Tibial nerve (tissue), 4 donors: ENCODE measurements around the gene WSCD2. TPM values are rescaled to one million over a fixed set of nuclear protein-coding genes. Genes with fewer than 3 reads are reported as not detected.

Experiments used
- DNase-seq, 2 donors: peaks; one replicate each; pipeline ENCODE4 v3.0.0-alpha.2; 2019; ENCODE audit warnings: low spot score in 2 of 2
- H3K27ac ChIP-seq, 4 donors: fragments of 200-600 bp; sonication (generic) in 3 of 4; one replicate each; pipeline ENCODE4 v1.5.1; 2017 to 2019; ENCODE audit warnings: mild to moderate bottlenecking in 1 of 4
- H3K27me3 ChIP-seq, 2 donors: fragments of 200-600 bp; sonication (generic) in 1 of 2; one replicate each; pipeline versions ENCODE4 v1.5.1 to v1.6.0; 2017 to 2019
- H3K36me3 ChIP-seq, 3 donors: fragments of 200-600 bp; sonication (generic); one replicate each; pipeline ENCODE4 v1.5.1; 2018 to 2019
- H3K4me1 ChIP-seq, 4 donors: fragments of 200-600 bp; sonication (generic) in 3 of 4; one replicate each; pipeline ENCODE4 v1.5.1; 2017 to 2019
- H3K4me3 ChIP-seq, 4 donors: fragments of 200-600 bp; sonication (generic) in 3 of 4; one replicate each; pipeline ENCODE4 v1.5.1; 2017 to 2019; ENCODE audit warnings: mild to moderate bottlenecking in 1 of 4, moderate library complexity in 1 of 4
- H3K9me3 ChIP-seq, 4 donors: fragments of 200-600 bp; sonication (generic) in 3 of 4; one replicate each; pipeline ENCODE4 v1.5.1; 2017 to 2019
- EP300 ChIP-seq, 2 donors: sonication (generic); formaldehyde crosslinking; IDR thresholded peaks; one replicate each; pipeline ENCODE4 v1.6.1; 2017; ENCODE audit warnings: antibody characterized with exemption in 2 of 2, mild to moderate bottlenecking in 1 of 2
- POLR2A ChIP-seq, 2 donors: fragments of 450-650 bp; IDR thresholded peaks; one replicate each; pipeline ENCODE4 v1.6.1; 2017; ENCODE audit warnings: antibody characterized with exemption in 2 of 2, mild to moderate bottlenecking in 2 of 2, moderate library complexity in 2 of 2
- WGBS, 2 donors: methylation state at CpG; one replicate each; pipeline ENCODE4 v1.1.5; 2018; 5-methylcytosine and 5-hydroxymethylcytosine counted together
- total RNA-seq, 4 donors: library from RNA; depleted of rRNA; stranded (reverse); fragments of >200 nt; gene quantifications; one replicate each; pipeline ENCODE4 v1.1.0, GENCODE V29; 2016
- TF ChIP-seq, protein P1 (sequence below), 5 experiments: fragments of 200-600 bp in 3 of 5; fragments of 450-650 bp in 2 of 5; sonication (generic) in 3 of 5; IDR thresholded peaks; one replicate each; pipeline ENCODE4 v1.5.1; 2016 to 2019; ENCODE audit warnings: antibody characterized with exemption in 5 of 5, mild to moderate bottlenecking in 3 of 5, moderate library complexity in 2 of 5

Gene WSCD2
- total RNA-seq, 4 donors from 2014 or later = 4.2 to 38.9 (median 20.8) TPM

DNA sequence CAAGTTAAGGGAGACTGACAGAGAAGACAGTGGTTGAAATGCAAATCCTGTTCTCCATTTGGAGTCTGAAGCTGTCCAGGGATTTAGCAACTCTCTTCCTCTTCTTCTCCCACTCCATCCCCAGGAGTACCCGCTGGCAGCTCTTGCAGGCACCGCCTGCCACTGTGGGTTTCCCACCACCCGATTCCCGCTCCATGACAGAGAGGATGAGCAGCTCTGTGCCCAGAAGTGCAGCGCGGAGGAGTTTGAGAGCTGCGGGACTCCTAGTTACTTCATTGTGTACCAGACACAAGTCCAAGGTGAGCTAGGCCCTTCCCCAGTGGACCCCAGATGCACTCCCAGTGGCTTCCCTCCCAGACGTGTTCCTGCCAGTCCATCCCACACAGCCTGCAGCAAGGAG lies 97.8 kb downstream of the WSCD2 start:
- Histone ChIP-seq H3K4me3 (no peak overlapping the region), H3K4me1 (no peaks in the 10 kb centered on the region), H3K9me3 (no peaks in the 10 kb centered on the region), H3K36me3 (peaks cover 0 to 8% (median 0%) of the 10 kb centered on the region in 3 donors), H3K27me3 (no peaks in the 10 kb centered on the region), H3K27ac (no peak overlapping the region)
- TF ChIP-seq POLR2A (IDR thresholded peaks at IDR 0.05) = no peak
- TF ChIP-seq, protein P1, sequence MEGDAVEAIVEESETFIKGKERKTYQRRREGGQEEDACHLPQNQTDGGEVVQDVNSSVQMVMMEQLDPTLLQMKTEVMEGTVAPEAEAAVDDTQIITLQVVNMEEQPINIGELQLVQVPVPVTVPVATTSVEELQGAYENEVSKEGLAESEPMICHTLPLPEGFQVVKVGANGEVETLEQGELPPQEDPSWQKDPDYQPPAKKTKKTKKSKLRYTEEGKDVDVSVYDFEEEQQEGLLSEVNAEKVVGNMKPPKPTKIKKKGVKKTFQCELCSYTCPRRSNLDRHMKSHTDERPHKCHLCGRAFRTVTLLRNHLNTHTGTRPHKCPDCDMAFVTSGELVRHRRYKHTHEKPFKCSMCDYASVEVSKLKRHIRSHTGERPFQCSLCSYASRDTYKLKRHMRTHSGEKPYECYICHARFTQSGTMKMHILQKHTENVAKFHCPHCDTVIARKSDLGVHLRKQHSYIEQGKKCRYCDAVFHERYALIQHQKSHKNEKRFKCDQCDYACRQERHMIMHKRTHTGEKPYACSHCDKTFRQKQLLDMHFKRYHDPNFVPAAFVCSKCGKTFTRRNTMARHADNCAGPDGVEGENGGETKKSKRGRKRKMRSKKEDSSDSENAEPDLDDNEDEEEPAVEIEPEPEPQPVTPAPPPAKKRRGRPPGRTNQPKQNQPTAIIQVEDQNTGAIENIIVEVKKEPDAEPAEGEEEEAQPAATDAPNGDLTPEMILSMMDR (IDR thresholded peaks at IDR 0.05) = no peak
- TF ChIP-seq EP300 (IDR thresholded peaks at IDR 0.05) = no peak
- no peak for DNase-seq
- 85 to 90% methylated on average over 8 of the region's 8 CpGs for WGBS, 2 donors

DNA sequence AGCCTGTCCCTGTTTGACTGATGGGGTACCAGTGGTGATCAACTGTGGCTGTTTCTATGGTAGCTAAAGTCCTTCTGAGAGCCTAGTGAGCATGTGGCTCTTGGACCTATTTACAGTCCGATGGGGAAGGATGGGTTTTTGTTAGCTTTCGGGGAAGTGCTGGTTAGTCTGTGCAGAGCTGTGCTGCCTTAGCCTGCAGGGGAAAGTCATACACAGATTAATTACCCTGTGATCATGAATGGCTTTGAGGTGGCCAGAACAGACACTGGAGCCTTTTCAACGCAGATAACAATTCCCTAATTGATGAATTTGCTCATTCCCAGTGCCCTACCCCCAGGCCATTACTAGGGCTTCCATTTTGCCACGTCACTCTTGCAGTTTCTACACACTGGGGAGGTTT lies 99.7 kb downstream of the WSCD2 start:
- TF ChIP-seq, protein P1 (IDR thresholded peaks at IDR 0.05) = no peak
- TF ChIP-seq EP300 (IDR thresholded peaks at IDR 0.05) (no peak), POLR2A (IDR thresholded peaks at IDR 0.05) (no peak)
- Histone ChIP-seq H3K27ac (no peak overlapping the region), H3K4me1 (no peaks in the 10 kb centered on the region), H3K9me3 (no peaks in the 10 kb centered on the region), H3K4me3 (no peak overlapping the region), H3K27me3 (no peaks in the 10 kb centered on the region), H3K36me3 (peaks cover 0 to 8% (median 0%) of the 10 kb centered on the region in 3 donors)
- DNase-seq = no peak
- 33 to 61% methylated on average over 4 of the region's 4 CpGs for WGBS, 2 donors

DNA sequence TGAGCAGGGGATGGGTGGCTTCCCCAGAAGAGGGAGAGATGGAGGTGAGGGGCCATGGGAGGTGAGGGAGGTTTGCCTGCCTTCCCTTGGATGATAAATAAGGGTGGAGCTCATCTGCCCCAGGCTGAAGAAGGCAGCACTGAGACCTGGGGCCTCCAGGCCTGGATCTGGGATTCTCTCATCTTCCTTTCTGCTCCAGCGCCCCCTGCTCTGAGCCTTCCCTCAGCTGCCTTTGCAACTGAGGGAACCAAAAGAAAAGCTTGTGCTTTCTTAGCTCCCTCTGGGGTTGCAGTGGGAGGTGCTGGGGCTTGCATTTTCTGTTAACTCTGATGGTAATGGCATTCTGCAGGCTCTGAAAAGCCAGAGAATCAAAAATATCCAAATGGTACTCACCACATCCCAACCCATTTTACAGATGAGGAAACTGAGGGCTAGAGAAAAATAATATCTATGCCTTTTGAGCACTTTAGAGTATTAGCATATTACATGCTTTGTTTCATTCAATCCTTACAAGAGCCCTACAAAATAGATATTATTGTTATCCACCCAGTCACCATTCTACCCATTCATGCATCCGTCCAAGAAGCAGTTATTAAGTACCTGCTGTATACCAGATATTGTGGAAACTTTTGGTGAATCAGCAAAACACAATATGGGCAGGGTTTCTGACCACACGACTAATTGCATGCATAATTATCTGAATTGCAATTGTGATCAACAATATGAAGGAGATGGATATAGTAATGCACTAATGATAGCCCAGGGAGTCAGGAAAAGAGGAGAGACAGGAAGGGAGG lies 102.2 kb downstream of the WSCD2 start:
- no peak overlapping the region for H3K4me3 ChIP-seq
- H3K36me3 ChIP-seq = peaks cover 0 to 8% (median 0%) of the 10 kb centered on the region in 3 donors
- H3K27me3 ChIP-seq = no peaks in the 10 kb centered on the region
- H3K27ac ChIP-seq = no peak overlapping the region
- TF ChIP-seq, protein P1 (IDR thresholded peaks at IDR 0.05) = no peak
- no peak for TF ChIP-seq POLR2A (IDR thresholded peaks at IDR 0.05)
- no peak for TF ChIP-seq EP300 (IDR thresholded peaks at IDR 0.05)
- WGBS, 2 donors = 32 to 44% methylated on average over 3 of the region's 3 CpGs
- no peaks in the 10 kb centered on the region for H3K9me3 ChIP-seq
- H3K4me1 ChIP-seq = no peaks in the 10 kb centered on the region
- DNase-seq = no peak

DNA sequence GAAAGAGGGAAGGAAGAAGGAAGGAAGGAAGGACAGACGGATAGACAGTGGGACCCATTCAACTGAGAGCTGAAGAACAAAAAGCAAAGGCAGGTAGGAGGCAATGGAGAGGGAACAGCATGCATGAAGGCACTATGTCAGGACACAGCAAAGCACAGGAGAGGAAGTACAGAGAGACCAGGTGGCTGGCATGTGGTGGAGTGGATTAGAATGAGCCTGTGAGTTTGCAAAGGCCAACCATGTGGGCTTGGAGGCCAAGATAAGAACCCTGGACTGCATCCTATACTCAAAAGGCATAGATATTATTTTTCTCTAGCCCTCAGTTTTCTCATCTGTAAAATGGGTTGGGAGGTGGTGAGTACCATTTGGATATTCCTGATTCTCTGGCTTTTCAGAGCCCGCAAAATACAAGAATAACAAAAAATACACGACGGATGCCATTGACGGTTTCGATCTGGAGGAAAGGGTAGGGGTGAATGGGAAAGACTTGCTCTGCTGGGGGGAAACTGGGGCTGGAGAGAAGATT lies 102.9 kb downstream of the WSCD2 start:
- no peak for DNase-seq
- H3K4me3 ChIP-seq = no peak overlapping the region
- peaks cover 0 to 5% (median 0%) of the 10 kb centered on the region in 3 donors for H3K36me3 ChIP-seq
- H3K9me3 ChIP-seq = peaks cover 0 to under 1% (median 0%) of the 10 kb centered on the region in 4 donors
- TF ChIP-seq, protein P1 (IDR thresholded peaks at IDR 0.05) = no peak
- TF ChIP-seq EP300 (IDR thresholded peaks at IDR 0.05) (no peak), POLR2A (IDR thresholded peaks at IDR 0.05) (no peak)
- H3K27me3 ChIP-seq = no peaks in the 10 kb centered on the region
- 91% methylated on average over 6 of the region's 6 CpGs for WGBS, 2 donors
- no peak overlapping the region for H3K27ac ChIP-seq
- H3K4me1 ChIP-seq = no peaks in the 10 kb centered on the region

DNA sequence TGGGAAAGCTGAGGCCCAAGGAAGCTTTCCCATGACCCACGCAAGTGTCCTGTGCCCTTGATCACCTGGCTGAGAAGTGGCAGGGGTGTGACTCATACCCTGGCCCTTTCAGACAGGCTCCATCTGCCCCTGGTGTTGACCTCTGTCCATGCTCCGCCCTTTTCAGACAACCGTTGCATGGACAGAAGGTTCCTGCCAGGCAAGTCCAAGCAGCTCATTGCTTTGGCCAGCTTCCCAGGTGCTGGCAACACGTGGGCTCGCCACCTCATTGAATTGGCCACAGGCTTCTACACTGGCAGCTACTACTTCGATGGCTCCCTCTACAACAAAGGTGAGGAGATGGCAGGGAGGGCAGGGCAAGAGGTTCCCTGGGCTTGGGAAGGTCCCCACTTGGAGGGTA lies 103.5 kb downstream of the WSCD2 start:
- Histone ChIP-seq H3K4me1 (no peaks in the 10 kb centered on the region), H3K9me3 (peaks cover 0 to 6% (median 0%) of the 10 kb centered on the region in 4 donors), H3K4me3 (no peak overlapping the region), H3K36me3 (no peaks in the 10 kb centered on the region), H3K27me3 (no peaks in the 10 kb centered on the region), H3K27ac (no peak overlapping the region)
- WGBS, 2 donors = 68 to 76% methylated on average over 6 of the region's 6 CpGs
- TF ChIP-seq, protein P1 (IDR thresholded peaks at IDR 0.05) = no peak
- no peak for TF ChIP-seq EP300 (IDR thresholded peaks at IDR 0.05)
- no peak for TF ChIP-seq POLR2A (IDR thresholded peaks at IDR 0.05)
- no peak for DNase-seq
